Breast epithelium (tissue), 4 donors: ENCODE data around the gene PSMD13. TPM values are rescaled to one million over a fixed set of nuclear protein-coding genes. Genes with fewer than 3 reads are reported as not detected.
A peak's percentile ranks its signal among the peaks of the same experiment; 100 is the strongest.

ENCODE experiments used
- DNase-seq, 2 donors: peaks; one replicate each; pipeline ENCODE4 v3.0.0-alpha.2; 2019; ENCODE audit warnings: low spot score in 2 of 2
- H3K27ac ChIP-seq, 2 donors: fragments of 200-600 bp; sonication (generic) in 1 of 2; one replicate each; pipeline ENCODE4 v1.5.1; 2016 to 2019; ENCODE audit warnings: mild to moderate bottlenecking in 1 of 2
- H3K27me3 ChIP-seq, 2 donors: fragments of 200-600 bp; sonication (generic) in 1 of 2; one replicate each; pipeline versions ENCODE4 v1.5.1 to v1.6.0; 2017 to 2019; ENCODE audit warnings: control low read depth in 1 of 2, mild to moderate bottlenecking in 1 of 2
- H3K36me3 ChIP-seq: fragments of 200-600 bp; one replicate; pipeline ENCODE4 v1.5.1; 2019
- H3K4me1 ChIP-seq, 2 donors: fragments of 200-600 bp; sonication (generic); one replicate each; pipeline ENCODE4 v1.5.1; 2016 to 2019; ENCODE audit warnings: control low read depth in 1 of 2
- H3K4me3 ChIP-seq, 3 donors: fragments of 200-600 bp; sonication (generic); 1 replicate in 2 of 3; 2 replicates in 1 of 3; pipeline ENCODE4 v1.5.1; 2016 to 2019; ENCODE audit warnings: mild to moderate bottlenecking in 3 of 3, moderate library complexity in 2 of 3
- H3K9me3 ChIP-seq, 2 donors: fragments of 200-600 bp; sonication (generic) in 1 of 2; one replicate each; pipeline ENCODE4 v1.5.1; 2016 to 2019; ENCODE audit warnings: control low read depth in 1 of 2
- POLR2A ChIP-seq: fragments of 450-650 bp; IDR thresholded peaks from one replicate; pipeline ENCODE4 v1.6.1; 2016; ENCODE audit warnings: antibody characterized with exemption, mild to moderate bottlenecking, moderate library complexity
- POLR2AphosphoS5 ChIP-seq, 3 donors: sonication (generic); formaldehyde crosslinking; IDR thresholded peaks; one replicate each; pipeline ENCODE4 v1.6.1; 2017; ENCODE audit warnings: antibody characterized with exemption in 3 of 3
- intact Hi-C: fragments of 100-400 bp; cut with DNase I; formaldehyde crosslinking; loops from one replicate; pipeline ENCODE4 v1.15.1; 2023; ENCODE audit warnings: low total_unique reads
- total RNA-seq, 3 donors: library from RNA; depleted of rRNA; stranded (reverse); fragments of >200 nt; gene quantifications; one replicate each; pipeline ENCODE4 v1.1.0, GENCODE V29; 2016
- TF ChIP-seq, protein P1 (sequence below), 3 donors: fragments of 450-650 bp; IDR thresholded peaks; one replicate each; pipeline ENCODE4 v1.5.1; 2016 to 2017; ENCODE audit warnings: antibody characterized with exemption in 3 of 3, mild to moderate bottlenecking in 3 of 3, moderate library complexity in 3 of 3

The PSMD13 gene
- total RNA-seq, 3 donors from 2014 or later = 96.0 to 114 (median 106) TPM

GRCh38 chr11:269146-269890 lies 32.5 kb downstream of the PSMD13 start:
- Histone ChIP-seq H3K27ac (peak overlapping the region; percentile 52 to 78), H3K4me3 (peak overlapping the region in 2 of 3 donors; percentile 9 to 62), H3K27me3 (no peaks in the 10 kb centered on the region), H3K4me1 (no peaks in the 10 kb centered on the region), H3K9me3 (no peaks in the 10 kb centered on the region), H3K36me3 (no peaks in the 10 kb centered on the region)
- intact Hi-C loops = no loop called here
- TF ChIP-seq POLR2A (no peak), POLR2AphosphoS5 (IDR thresholded peaks at IDR 0.05) (peak in 1 of 3 donors; percentile 19)
- TF ChIP-seq, protein P1, sequence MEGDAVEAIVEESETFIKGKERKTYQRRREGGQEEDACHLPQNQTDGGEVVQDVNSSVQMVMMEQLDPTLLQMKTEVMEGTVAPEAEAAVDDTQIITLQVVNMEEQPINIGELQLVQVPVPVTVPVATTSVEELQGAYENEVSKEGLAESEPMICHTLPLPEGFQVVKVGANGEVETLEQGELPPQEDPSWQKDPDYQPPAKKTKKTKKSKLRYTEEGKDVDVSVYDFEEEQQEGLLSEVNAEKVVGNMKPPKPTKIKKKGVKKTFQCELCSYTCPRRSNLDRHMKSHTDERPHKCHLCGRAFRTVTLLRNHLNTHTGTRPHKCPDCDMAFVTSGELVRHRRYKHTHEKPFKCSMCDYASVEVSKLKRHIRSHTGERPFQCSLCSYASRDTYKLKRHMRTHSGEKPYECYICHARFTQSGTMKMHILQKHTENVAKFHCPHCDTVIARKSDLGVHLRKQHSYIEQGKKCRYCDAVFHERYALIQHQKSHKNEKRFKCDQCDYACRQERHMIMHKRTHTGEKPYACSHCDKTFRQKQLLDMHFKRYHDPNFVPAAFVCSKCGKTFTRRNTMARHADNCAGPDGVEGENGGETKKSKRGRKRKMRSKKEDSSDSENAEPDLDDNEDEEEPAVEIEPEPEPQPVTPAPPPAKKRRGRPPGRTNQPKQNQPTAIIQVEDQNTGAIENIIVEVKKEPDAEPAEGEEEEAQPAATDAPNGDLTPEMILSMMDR (IDR thresholded peaks at IDR 0.05) = peak in 1 of 3 donors; percentile 8
- DNase-seq = no peak

DNA sequence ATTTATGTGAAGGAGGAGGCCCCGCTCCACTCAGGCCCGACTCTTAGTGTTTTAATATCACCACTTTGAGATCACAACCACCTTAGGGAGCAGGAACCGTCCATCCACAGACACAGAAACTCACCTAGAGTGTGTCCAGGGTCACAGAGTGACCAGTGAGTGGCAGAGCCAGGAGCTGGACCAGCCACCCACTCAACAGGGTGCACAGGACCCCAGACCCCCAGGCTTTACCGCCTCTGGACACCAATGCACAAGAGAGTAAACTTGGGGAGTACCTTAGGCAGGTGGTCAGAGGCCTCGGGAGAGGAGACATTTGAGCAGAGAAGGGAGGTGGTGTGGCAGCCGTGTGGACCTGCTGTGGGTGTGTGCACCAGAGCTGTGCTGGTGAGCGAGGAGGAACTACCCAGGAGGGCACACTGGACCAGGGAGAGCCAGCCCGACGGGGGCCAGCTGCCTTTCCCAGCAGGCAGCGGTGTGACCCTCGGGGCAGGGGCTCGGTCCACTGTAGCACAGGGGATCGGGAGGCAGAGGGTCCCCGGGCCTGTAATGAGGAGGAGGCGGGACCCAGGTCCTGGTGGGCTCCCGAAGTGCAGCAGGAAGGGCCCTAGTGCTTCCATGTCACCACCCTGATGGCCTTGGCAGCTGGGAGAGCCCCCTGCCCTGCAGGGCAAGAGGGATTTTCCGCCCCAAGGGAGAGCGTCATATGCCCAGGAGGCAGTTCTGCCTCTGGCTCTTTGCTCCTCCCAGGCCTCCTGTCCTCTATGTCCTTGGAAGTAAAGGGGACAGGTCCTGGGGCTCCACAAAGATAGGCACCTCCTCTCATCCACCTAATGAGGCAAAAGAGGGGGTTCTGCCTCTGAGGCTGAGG lies 33.9 kb downstream of the PSMD13 start:
- Histone ChIP-seq H3K36me3 (no peaks in the 10 kb centered on the region), H3K4me1 (no peaks in the 10 kb centered on the region), H3K4me3 (no peak overlapping the region), H3K27ac (peak overlapping the region; percentile 14 to 33), H3K9me3 (no peaks in the 10 kb centered on the region), H3K27me3 (no peaks in the 10 kb centered on the region)
- intact Hi-C loops = no loop called here
- no peak for DNase-seq
- TF ChIP-seq POLR2A = no peak
- TF ChIP-seq, protein P1 (IDR thresholded peaks at IDR 0.05) = no peak

DNA sequence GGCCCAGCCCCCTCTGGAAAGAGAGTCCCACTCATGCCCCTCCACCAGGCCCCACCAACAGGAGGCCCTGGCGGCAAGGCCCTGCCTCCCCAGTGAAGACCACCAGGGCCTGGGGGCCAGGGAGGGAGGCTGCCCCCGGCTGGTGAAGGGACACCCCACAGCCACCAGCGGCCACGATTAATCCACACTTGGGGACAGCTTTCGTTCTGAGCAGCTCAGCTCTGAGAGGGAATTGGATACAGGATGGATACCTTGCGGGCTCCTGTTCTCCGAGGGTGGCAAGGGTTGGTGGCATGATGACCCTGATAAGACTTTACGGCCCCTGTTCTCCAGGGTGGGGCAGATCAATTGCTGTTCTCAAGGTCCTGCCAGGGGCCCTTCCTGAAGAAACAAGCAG lies 34.5 kb downstream of the PSMD13 start:
- intact Hi-C loops = no loop called here
- Histone ChIP-seq H3K27ac (no peak overlapping the region), H3K9me3 (peaks cover 0 to 4% of the 10 kb centered on the region in 2 donors), H3K36me3 (no peaks in the 10 kb centered on the region), H3K27me3 (no peaks in the 10 kb centered on the region), H3K4me1 (no peaks in the 10 kb centered on the region), H3K4me3 (no peak overlapping the region)
- DNase-seq = no peak
- TF ChIP-seq, protein P1 (IDR thresholded peaks at IDR 0.05) = no peak

GRCh38 chr11:272195-272930 lies 35.6 kb downstream of the PSMD13 start:
- DNase-seq = no peak
- no peak for TF ChIP-seq POLR2AphosphoS5 (IDR thresholded peaks at IDR 0.05)
- TF ChIP-seq, protein P1 (IDR thresholded peaks at IDR 0.05) = no peak
- TF ChIP-seq POLR2A = no peak
- Histone ChIP-seq H3K27me3 (no peaks in the 10 kb centered on the region), H3K27ac (no peak overlapping the region), H3K9me3 (peaks cover 0 to 4% of the 10 kb centered on the region in 2 donors), H3K36me3 (no peaks in the 10 kb centered on the region), H3K4me1 (no peaks in the 10 kb centered on the region), H3K4me3 (no peak overlapping the region)
- intact Hi-C loops = no loop called here

DNA sequence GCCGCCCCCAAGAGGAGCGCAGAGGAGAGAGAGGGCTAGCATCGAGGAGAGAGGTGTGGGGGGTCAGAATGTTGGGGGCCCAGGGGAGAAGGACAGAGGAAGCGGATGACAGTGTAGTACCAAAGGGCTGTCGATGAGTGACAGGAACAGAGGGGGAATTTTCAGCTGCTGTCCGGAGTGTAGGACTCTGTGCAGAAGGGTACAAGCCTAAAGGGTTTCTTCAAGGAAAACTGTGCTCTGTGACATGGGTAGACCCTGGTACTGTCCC lies 36.1 kb downstream of the PSMD13 start:
- Histone ChIP-seq H3K4me1 (no peaks in the 10 kb centered on the region), H3K27me3 (no peaks in the 10 kb centered on the region), H3K27ac (no peak overlapping the region), H3K4me3 (no peak overlapping the region), H3K9me3 (peaks cover 0 to 4% of the 10 kb centered on the region in 2 donors), H3K36me3 (no peaks in the 10 kb centered on the region)
- no peak for TF ChIP-seq POLR2AphosphoS5 (IDR thresholded peaks at IDR 0.05)
- no peak for TF ChIP-seq POLR2A
- TF ChIP-seq, protein P1 (IDR thresholded peaks at IDR 0.05) = no peak
- DNase-seq = no peak
- intact Hi-C loops = no loop called here
